ENCODE data around the gene MORF4L1. TPM values are rescaled to one million over a fixed set of nuclear protein-coding genes. Genes with fewer than 3 reads are reported as not detected.

MORF4L1 gene
- total and polyA plus RNA-seq, 10 of the 15 experiments (the other 5 are each of a cell fraction or from before 2014, with no cell fraction given) = 113 to 636 (median 229) TPM

DNA sequence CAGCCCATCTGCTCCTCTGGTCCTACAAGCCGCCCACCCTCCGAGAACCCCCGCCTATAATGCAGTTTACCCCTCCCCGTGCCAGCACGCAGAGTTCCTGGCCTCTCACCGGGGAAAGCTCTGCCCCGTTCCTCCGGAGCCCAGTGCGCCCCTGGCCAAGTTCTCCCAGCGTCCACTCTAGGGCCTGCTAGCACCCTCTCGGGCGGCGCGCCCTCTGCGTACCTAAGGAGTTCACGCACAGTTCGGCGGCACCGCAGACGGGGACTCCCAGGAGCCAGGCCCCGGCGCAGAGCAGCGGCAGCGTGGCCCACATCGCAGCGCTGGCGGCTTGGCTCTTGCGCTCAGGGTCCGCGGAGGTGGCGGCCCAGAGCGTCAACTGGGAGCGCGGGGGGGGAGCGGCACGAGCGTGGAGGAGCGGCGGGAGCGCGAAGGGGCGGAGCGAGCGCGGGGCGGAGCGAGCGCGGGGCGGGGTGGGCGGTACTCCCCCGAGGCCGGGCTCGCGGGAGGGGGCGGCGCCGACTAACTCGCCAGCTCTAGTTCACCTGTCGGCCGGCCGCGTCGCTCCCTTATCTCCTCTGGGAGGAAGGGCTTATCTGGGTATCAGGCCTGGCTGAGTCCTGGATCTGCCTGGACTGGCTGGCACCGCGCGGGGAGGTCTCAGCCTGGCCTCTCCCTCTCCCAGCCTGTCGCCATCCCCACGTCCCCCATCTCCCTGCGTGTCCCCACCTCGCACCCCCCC, 72.1 kb downstream of the MORF4L1 start, which contains the start of gene CTSH (continued):
- TF ChIP-seq YY1 (IDR thresholded peaks at IDR 0.05; ENCODE audit: low read depth, low read length) (no peak), REST (IDR thresholded peaks at IDR 0.05; ENCODE audit: low read depth, low read length) (no peak), RUNX3 (IDR thresholded peaks at IDR 0.05; ENCODE audit: low read length) (no peak), NFIC (IDR thresholded peaks at IDR 0.05; ENCODE audit: low read depth, low read length) (no peak), ZNF622 (IDR thresholded peaks at IDR 0.05) (no peak), USF1 (IDR thresholded peaks at IDR 0.05; ENCODE audit: borderline replicate concordance, extremely low read length, insufficient read depth, low read depth, low read length) (no peak), ZNF274 (IDR thresholded peaks at IDR 0.05; ENCODE audit: insufficient read depth, insufficient read length) (no peak), SMARCA5 (IDR thresholded peaks at IDR 0.05) (no peak), RELB (IDR thresholded peaks at IDR 0.05; ENCODE audit: low read depth) (0 out of 2 replicates have a peak, but pooled peaks have one; percentile 28), SMAD1 (IDR thresholded peaks at IDR 0.05; ENCODE audit: low read depth, partially characterized antibody) (no peak), ESRRA (IDR thresholded peaks at IDR 0.05; ENCODE audit: low read length) (no peak), CEBPZ (IDR thresholded peaks at IDR 0.05; ENCODE audit: low read depth, low read length) (no peak), MTA2 (IDR thresholded peaks at IDR 0.05; ENCODE audit: low read depth) (no peak), BMI1 (IDR thresholded peaks at IDR 0.05; ENCODE audit: borderline replicate concordance) (no peak), RBBP5 (conservative IDR thresholded peaks at IDR 0.05) (no peak), POU2F2 (IDR thresholded peaks at IDR 0.05; ENCODE audit: borderline replicate concordance, low read depth, low read length) (peak; percentile 73; the same call in 1 of the 3 replicates)
- TF ChIP-seq, protein P1, sequence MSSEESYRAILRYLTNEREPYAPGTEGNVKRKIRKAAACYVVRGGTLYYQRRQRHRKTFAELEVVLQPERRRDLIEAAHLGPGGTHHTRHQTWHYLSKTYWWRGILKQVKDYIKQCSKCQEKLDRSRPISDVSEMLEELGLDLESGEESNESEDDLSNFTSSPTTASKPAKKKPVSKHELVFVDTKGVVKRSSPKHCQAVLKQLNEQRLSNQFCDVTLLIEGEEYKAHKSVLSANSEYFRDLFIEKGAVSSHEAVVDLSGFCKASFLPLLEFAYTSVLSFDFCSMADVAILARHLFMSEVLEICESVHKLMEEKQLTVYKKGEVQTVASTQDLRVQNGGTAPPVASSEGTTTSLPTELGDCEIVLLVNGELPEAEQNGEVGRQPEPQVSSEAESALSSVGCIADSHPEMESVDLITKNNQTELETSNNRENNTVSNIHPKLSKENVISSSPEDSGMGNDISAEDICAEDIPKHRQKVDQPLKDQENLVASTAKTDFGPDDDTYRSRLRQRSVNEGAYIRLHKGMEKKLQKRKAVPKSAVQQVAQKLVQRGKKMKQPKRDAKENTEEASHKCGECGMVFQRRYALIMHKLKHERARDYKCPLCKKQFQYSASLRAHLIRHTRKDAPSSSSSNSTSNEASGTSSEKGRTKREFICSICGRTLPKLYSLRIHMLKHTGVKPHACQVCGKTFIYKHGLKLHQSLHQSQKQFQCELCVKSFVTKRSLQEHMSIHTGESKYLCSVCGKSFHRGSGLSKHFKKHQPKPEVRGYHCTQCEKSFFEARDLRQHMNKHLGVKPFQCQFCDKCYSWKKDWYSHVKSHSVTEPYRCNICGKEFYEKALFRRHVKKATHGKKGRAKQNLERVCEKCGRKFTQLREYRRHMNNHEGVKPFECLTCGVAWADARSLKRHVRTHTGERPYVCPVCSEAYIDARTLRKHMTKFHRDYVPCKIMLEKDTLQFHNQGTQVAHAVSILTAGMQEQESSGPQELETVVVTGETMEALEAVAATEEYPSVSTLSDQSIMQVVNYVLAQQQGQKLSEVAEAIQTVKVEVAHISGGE (CRISPR knock-in tag; IDR thresholded peaks at IDR 0.05) = no peak

Data from GM12878 (cell line).